ENCODE data around the gene CFAP46. TPM values are rescaled to one million over a fixed set of nuclear protein-coding genes. Genes with fewer than 3 reads are reported as not detected.

The CFAP46 gene
- total and polyA plus RNA-seq, 2 experiments from 2014 or later, result 0.20 to 0.22 TPM

- no peak overlapping the region for H3K4me2 ChIP-seq (ENCODE audit: unreplicated experiment)
- no peaks in the 10 kb centered on the region for H3K27me3 ChIP-seq (replicated peaks; ENCODE audit: insufficient read depth)
- H3K4me3 ChIP-seq, result no peak overlapping the region
- H3K36me3 ChIP-seq (ENCODE audit: low read depth), result no peaks in the 10 kb centered on the region
- H3K9me3 ChIP-seq (ENCODE audit: low read depth), result no peaks in the 10 kb centered on the region
- no peaks in the 10 kb centered on the region for H4K20me1 ChIP-seq (ENCODE audit: insufficient read depth)
- WGBS, 2 experiments (ENCODE audit: low coverage in 1 of 2, low lambda C conversion rate in 2 of 2, missing lambda C conversion rate in 2 of 2), result 70 to 72% methylated on average over 26 to 27 of the region's 27 CpGs
- H3K4me1 ChIP-seq (ENCODE audit: insufficient read depth), result no peaks in the 10 kb centered on the region
- no peak overlapping the region for H3K27ac ChIP-seq
- no peaks in the 10 kb centered on the region for H3K9me2 ChIP-seq (ENCODE audit: insufficient read depth)
- no peak overlapping the region for H2AFZ ChIP-seq
- H3K9ac ChIP-seq, result no peak overlapping the region
- H3K79me2 ChIP-seq (ENCODE audit: insufficient read depth), result no peaks in the 10 kb centered on the region
- DNase-seq, result no peak
- in situ Hi-C loops (cut with MboI), result no loop called here
- TF ChIP-seq EZH2phosphoT487 (IDR thresholded peaks at IDR 0.05; ENCODE audit: insufficient read depth, low read depth) (no peak), EZH2 (IDR thresholded peaks at IDR 0.05; ENCODE audit: insufficient read depth, poor library complexity, severe bottlenecking) (no peak)
- no peaks in the 10 kb centered on the region for H3F3A ChIP-seq (ENCODE audit: insufficient read depth)
Observed at GRCh38 chr10:132977807-132978206, 35.4 kb upstream of the CFAP46 start.

- no peaks in the 10 kb centered on the region for H4K20me1 ChIP-seq (ENCODE audit: insufficient read depth)
- no peaks in the 10 kb centered on the region for H3K4me1 ChIP-seq (ENCODE audit: insufficient read depth)
- no peaks in the 10 kb centered on the region for H3K79me2 ChIP-seq (ENCODE audit: insufficient read depth)
- 90 to 91% methylated on average over 25 of the region's 25 CpGs for WGBS, 2 experiments (ENCODE audit: low coverage in 1 of 2, low lambda C conversion rate in 2 of 2, missing lambda C conversion rate in 2 of 2)
- no peaks in the 10 kb centered on the region for H3K9me3 ChIP-seq (ENCODE audit: low read depth)
- in situ Hi-C loops (cut with MboI), result no loop called here
- H3K9me2 ChIP-seq (ENCODE audit: insufficient read depth), result no peaks in the 10 kb centered on the region
- H3K27me3 ChIP-seq (replicated peaks; ENCODE audit: insufficient read depth), result no peaks in the 10 kb centered on the region
- no peak overlapping the region for H3K4me3 ChIP-seq
- no peak for DNase-seq
- no peak overlapping the region for H3K4me2 ChIP-seq (ENCODE audit: unreplicated experiment)
- no peak overlapping the region for H3K27ac ChIP-seq
- H3F3A ChIP-seq (ENCODE audit: insufficient read depth), result no peaks in the 10 kb centered on the region
- no peak overlapping the region for H2AFZ ChIP-seq
- H3K36me3 ChIP-seq (ENCODE audit: low read depth), result no peaks in the 10 kb centered on the region
- no peak overlapping the region for H3K9ac ChIP-seq
- TF ChIP-seq EZH2phosphoT487 (IDR thresholded peaks at IDR 0.05; ENCODE audit: insufficient read depth, low read depth) (no peak), EZH2 (IDR thresholded peaks at IDR 0.05; ENCODE audit: insufficient read depth, poor library complexity, severe bottlenecking) (no peak)
Observed at GRCh38 chr10:132977076-132977475, 34.7 kb upstream of the CFAP46 start.

GRCh38 chr10:132975831-132976682, 33.7 kb upstream of the CFAP46 start:
- Histone ChIP-seq H3K36me3 (ENCODE audit: low read depth) (no peaks in the 10 kb centered on the region), H3F3A (ENCODE audit: insufficient read depth) (no peaks in the 10 kb centered on the region), H3K27me3 (replicated peaks; ENCODE audit: insufficient read depth) (no peaks in the 10 kb centered on the region), H2AFZ (peak overlapping the region; percentile 41; the same call in 1 of the 2 replicates), H3K4me3 (no peak overlapping the region), H3K9ac (no peak overlapping the region), H3K79me2 (ENCODE audit: insufficient read depth) (no peaks in the 10 kb centered on the region), H3K9me2 (ENCODE audit: insufficient read depth) (no peaks in the 10 kb centered on the region), H3K4me2 (ENCODE audit: unreplicated experiment) (no peak overlapping the region), H4K20me1 (ENCODE audit: insufficient read depth) (no peaks in the 10 kb centered on the region), H3K27ac (no peak overlapping the region), H3K9me3 (ENCODE audit: low read depth) (no peaks in the 10 kb centered on the region), H3K4me1 (ENCODE audit: insufficient read depth) (no peaks in the 10 kb centered on the region)
- in situ Hi-C loops (cut with MboI), result no loop called here
- no peak for DNase-seq
- TF ChIP-seq EZH2 (IDR thresholded peaks at IDR 0.05; ENCODE audit: insufficient read depth, poor library complexity, severe bottlenecking) (no peak), EZH2phosphoT487 (IDR thresholded peaks at IDR 0.05; ENCODE audit: insufficient read depth, low read depth) (no peak)
- 52 to 56% methylated on average over 30 of the region's 30 CpGs for WGBS, 2 experiments (ENCODE audit: low coverage in 1 of 2, low lambda C conversion rate in 2 of 2, missing lambda C conversion rate in 2 of 2)

- TF ChIP-seq EZH2 (IDR thresholded peaks at IDR 0.05; ENCODE audit: insufficient read depth, poor library complexity, severe bottlenecking), result no peak
- TF ChIP-seq EZH2phosphoT487 (IDR thresholded peaks at IDR 0.05; ENCODE audit: insufficient read depth, low read depth), result no peak
- H3K79me2 ChIP-seq (ENCODE audit: insufficient read depth), result no peaks in the 10 kb centered on the region
- H3K9me3 ChIP-seq (ENCODE audit: low read depth), result no peaks in the 10 kb centered on the region
- no peaks in the 10 kb centered on the region for H3K4me1 ChIP-seq (ENCODE audit: insufficient read depth)
- no peak overlapping the region for H3K27ac ChIP-seq
- H3K4me2 ChIP-seq (ENCODE audit: unreplicated experiment), result no peak overlapping the region
- no peak overlapping the region for H3K4me3 ChIP-seq
- H3F3A ChIP-seq (ENCODE audit: insufficient read depth), result no peaks in the 10 kb centered on the region
- H3K9ac ChIP-seq, result no peak overlapping the region
- H4K20me1 ChIP-seq (ENCODE audit: insufficient read depth), result no peaks in the 10 kb centered on the region
- DNase-seq, result peak; percentile 75
- H3K36me3 ChIP-seq (ENCODE audit: low read depth), result no peaks in the 10 kb centered on the region
- peak overlapping the region; percentile 41; the same call in 1 of the 2 replicates for H2AFZ ChIP-seq
- H3K27me3 ChIP-seq (replicated peaks; ENCODE audit: insufficient read depth), result peaks cover 6% of the 10 kb centered on the region
- in situ Hi-C loops (cut with MboI), result no loop called here
- 49 to 53% methylated on average over 28 of the region's 28 CpGs for WGBS, 2 experiments (ENCODE audit: low coverage in 1 of 2, low lambda C conversion rate in 2 of 2, missing lambda C conversion rate in 2 of 2)
- no peaks in the 10 kb centered on the region for H3K9me2 ChIP-seq (ENCODE audit: insufficient read depth)
Observed at GRCh38 chr10:132974886-132975830, 32.8 kb upstream of the CFAP46 start.

All from GM23248 (cell line).